SKM-1 (cell line): ENCODE results near the gene NOTCH4.
"Not testable (repeated sequence)": the region's sequence is repeated elsewhere in the genome, so short reads cannot be mapped to it uniquely, and the experiment has no call there.

Source experiments
- DNase-seq: peaks from one replicate; lab custom pipeline; 2025; ENCODE audit not compliant: unreplicated experiment; lab: John Stamatoyannopoulos, UW

Gene NOTCH4

DNA sequence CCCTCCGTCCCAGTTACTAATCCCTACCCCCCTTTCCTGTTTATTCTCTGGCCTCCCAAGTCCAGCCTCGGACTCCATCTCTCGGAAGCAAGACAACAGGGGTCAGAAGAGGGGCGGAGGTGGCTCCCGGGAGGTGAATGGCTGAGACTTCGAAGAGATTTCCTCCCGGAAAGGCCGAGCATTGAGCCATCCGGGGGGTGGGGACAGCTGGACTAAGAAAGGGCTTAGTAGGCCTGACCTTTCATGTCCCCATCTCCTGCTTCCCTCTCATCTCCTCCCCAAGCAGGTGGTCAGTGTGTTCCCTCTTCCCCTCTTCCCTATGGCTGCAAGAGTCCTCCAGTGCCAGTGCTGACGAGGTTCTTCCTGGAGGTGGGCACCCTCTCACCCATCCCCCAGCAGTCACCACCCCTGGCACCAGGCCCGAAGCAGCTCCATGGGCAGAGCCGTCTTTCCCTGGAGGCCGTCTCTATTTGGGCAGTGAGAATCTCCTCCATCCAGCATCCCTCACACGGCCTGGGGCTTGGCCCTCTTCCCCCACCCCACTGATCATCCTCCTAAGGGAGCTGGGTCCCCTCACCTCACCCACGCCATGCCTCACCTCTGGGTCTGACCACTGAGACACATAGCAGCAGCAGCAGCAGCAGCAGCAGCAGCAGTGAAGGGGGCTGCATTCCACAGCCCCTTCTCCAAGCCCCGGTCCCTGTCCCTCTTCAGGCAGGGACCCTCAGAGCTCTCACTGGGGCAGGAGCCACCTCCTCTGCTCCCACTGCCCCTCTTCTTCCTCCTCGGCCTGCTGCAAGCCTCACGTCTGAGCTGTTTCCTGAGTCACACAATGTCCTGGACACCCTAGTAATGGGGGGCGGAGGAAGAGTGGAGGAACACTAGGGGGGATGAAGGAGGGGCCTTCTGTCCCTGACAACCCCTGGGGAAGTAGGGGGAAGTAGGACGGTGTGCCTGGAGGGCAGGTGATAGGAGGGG, at the start of gene NOTCH4:
TSS of gene NOTCH4 (minus strand) at position 810 of the 978 bp plus-strand sequence. CDS start at position 671, 139 bp downstream.
- no peak for DNase-seq

DNA sequence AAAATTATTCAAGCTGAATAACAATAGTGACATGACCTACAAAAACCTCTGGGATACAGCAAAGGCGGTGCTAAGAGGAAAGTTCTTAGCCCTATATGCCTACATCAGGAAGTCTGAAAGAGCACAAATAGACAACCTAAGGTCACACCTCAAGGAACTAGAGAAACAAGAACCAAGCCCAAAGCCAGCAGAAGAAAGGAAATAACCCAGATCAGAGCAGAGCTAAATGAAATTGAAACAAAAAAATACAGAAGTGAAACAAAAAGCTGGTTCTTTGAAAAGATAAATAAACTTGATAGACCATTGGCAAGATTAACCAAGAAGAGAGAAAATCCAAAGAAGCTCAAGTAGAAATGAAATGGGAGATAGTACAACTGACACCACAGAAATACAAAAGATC, 47.6 kb upstream of the NOTCH4 start:
- DNase-seq: no peak

GRCh38 chr6:32268459-32268858, 44.6 kb upstream of the NOTCH4 start:
- DNase-seq: not testable (repeated sequence)

DNA sequence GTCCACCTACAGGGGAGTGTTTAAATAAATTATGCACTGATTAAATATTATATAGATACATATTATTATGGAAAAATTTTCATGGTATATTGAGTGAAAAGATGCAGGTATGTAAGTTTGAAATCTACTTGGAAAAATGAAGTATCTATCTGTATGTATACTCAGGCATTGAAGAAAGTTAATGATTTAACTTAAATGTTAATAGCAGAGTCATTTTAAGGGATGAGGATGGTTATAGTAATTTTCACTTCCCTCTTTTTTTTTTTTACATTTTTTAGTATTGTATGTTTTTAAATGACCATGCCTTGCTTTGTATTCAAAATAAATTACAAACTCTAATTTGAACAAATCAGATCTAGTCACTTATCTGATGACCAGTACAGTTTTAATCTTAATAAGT, 43.2 kb upstream of the NOTCH4 start:
- no peak for DNase-seq

GRCh38 chr6:32257262-32257661, 33.4 kb upstream of the NOTCH4 start:
- DNase-seq: not testable (repeated sequence)

DNA sequence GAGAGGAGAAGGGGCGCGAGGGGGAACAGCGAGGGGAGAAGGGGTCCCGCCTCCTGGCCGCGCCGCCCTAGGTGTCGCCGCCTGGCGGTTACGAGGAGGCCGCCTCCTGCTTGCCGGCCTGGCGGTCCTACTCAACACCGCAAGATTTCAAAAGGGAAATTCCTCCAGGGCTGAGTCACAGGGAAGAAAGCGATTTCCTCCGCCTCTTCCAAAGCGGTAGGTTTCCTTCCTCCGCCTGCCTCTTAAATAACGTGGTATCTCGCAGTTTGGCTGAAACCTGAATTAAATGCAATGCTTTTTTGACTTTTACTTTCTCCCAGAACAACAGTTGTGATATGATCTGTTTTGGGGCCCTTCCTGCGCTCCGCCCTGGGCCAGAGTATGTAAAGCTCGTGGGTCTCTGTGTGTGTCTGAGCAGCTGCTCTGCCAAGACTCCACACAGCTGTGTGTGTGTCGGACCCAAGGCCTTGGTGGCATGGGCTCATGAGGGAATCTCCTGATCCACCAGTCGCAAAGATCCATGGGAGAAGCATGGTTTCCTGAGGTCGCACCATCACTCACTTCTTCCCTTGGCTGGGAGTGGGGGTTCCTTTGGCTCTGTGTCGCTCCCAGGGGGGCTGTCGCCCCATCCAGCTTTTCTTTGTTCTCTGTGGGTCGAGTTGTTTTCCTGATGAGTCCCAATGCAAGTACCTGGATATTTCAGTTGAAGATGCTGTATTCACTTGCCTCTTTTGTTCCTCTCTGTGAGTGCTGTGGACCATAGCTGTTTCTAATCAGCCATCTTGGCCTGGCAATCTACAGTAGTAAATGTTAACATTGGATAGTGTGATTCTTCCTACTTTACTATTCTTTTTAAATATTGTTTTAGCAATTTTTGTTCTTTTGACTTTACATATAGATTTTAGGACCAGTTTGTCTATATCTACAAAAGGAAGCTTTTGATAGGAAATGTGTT, 31.6 kb upstream of the NOTCH4 start:
- peak; percentile 48 for DNase-seq

GRCh38 chr6:32254761-32255198, 30.9 kb upstream of the NOTCH4 start:
- DNase-seq: no peak

DNA sequence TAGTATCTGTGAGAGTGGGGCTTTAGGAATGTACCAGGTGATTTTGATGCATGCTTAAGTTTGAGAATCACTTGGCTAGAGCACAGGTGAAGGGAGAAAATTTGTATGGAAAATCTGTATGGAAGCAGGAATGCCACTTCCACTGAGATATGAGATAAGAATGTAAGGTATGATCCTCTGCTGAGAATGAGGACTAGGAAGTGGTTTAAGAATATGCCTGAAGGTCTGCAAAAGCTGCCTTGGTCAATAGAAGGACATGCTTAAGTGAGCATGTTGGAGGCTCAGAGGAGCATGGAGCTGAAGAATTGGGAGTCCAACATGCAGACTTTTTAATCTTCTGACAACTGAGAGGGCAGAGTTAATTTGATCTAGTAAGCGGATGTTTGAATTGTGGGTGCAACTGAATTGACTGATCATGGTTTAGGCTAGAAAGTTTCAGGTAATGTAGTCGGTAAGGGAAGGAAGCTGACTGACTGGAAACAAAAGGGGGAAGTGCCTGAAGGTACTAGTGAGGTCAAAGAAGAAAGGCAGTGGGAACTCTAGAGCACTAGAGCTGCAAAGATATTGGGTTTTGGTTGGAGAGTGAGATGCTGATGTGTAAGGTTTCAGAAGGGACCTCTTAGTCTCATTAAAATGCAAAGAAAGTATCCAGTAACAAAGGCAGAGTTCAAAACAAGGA, 28.6 kb upstream of the NOTCH4 start:
- DNase-seq: peak; percentile 29

GRCh38 chr6:32249262-32249661, 25.4 kb upstream of the NOTCH4 start:
- DNase-seq: no peak

GRCh38 chr6:32247401-32247800, 23.5 kb upstream of the NOTCH4 start:
- DNase-seq: no peak

GRCh38 chr6:32244946-32245398, 21.1 kb upstream of the NOTCH4 start:
- DNase-seq: peak; percentile 58

- no peak for DNase-seq
Observed at GRCh38 chr6:32244270-32244669, 20.4 kb upstream of the NOTCH4 start.

- DNase-seq: not testable (repeated sequence)
Observed at GRCh38 chr6:32242318-32242813, 18.5 kb upstream of the NOTCH4 start.

DNA sequence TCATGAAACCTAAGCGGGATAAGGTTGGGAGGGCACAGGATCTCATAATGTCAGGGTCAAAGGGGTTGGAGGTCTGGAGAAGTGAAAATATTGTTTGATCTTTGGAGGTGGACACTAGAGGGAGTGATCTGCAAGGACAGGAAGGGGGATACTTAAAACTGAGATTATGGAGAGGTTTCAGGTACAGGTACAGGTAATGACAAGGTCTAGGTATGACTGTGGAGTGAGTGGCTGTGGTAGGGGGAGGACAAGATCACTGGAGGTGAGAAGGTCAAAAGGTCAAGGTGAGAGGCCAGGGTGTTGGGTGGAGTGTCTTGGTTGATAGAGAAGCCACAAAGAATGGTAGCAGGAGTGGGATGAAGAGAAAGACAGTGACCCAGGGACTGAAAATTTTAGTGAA, 16.8 kb upstream of the NOTCH4 start:
- DNase-seq: no peak

DNA sequence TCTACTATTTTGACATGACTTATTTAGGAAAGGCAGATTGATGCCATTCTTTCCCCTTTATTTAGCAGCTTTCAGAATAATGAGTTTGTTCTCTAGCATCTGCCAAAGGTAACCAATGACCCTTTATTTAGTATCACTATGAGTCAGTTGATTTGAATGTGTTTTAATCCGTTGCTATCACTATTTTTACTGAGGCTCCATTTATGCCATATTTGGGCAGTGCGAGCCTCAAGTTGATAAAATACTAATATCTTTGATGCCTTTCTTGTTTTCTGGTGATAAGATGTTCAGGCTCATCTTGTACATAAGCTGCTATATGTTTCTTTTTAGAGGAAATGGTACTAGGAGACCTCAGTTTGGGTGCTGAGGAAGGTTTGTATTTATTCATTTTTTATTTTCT, 15.6 kb upstream of the NOTCH4 start:
- DNase-seq: no peak

GRCh38 chr6:32234934-32235333, 11.1 kb upstream of the NOTCH4 start:
- no peak for DNase-seq

GRCh38 chr6:32226434-32226833, 2.6 kb upstream of the NOTCH4 start:
- no peak for DNase-seq

- no peak for DNase-seq
Observed at GRCh38 chr6:32224696-32225095, 829 bp upstream of the NOTCH4 start.

GRCh38 chr6:32222333-32223230, 1.3 kb downstream of the NOTCH4 start:
- DNase-seq: no peak

GRCh38 chr6:32220021-32220420, 3.8 kb downstream of the NOTCH4 start:
- DNase-seq: no peak
